ENCODE measurements around the gene S1PR5. TPM values are rescaled to one million over a fixed set of nuclear protein-coding genes. Genes with fewer than 3 reads are reported as not detected.
A peak's percentile ranks its signal among the peaks of the same experiment; 100 is the strongest.
"Not testable (repeated sequence)": the region's sequence is repeated elsewhere in the genome, so short reads cannot be mapped to it uniquely, and the experiment has no call there.

The S1PR5 gene
- total RNA-seq, 1 experiment from 2014 or later, result 0.41 TPM

DNA sequence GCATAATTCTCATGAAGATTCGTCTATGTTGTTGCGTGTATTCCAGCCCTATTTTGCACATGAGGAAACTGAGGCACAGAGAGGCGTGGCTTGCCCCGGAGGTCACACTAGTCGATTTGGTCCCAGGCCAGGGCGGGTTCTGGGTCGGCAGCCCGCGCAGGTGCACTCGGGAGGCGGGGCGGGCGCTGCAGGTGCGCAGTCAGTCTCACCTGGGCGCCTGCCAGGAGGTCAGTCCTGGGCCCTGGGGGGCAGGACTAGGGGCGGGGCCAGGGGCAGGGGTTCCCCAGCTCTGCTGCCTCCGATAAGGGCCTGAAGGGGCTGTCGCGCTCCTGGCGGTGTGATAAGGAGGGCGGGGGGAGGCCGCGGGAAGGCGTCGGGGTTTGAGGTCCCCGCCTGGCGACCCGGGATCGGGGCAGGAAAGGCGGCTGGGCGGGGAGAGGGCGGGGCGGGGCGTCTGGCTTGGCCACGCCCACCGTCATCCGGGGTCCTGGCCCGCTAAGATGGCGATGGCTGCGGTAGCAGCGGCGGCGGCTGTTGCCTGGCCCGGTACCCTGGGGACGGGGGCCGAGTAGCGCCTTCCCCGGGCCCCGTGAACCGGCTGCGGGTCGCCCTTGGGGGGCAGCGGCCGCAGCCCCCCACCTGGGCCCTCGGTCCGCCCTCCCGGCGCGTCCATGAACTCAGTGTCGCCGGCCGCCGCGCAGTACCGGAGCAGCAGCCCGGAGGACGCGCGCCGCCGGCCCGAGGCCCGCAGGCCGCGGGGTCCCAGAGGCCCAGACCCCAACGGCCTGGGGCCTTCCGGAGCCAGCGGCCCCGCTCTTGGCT, 26.4 kb upstream of the S1PR5 start, which contains the start of gene ATG4D:
TSS of gene ATG4D (plus strand) at position 485 of the 822 bp plus-strand sequence. CDS start at position 672, 187 bp downstream.
- intact Hi-C loops (cut with micrococcal nuclease; ENCODE audit: unreplicated experiment), result no loop called here
- ChIA-PET POLR2A (ENCODE audit: low non-redundant PET) (no interaction called here), CTCF (no interaction called here)
- H3K27me3 ChIP-seq (replicated peaks; ENCODE audit: insufficient read depth, low read depth, low read length, poor library complexity), result no peaks in the 10 kb centered on the region
- H3K4me3 ChIP-seq (ENCODE audit: low read depth, low read length, poor library complexity, severe bottlenecking), result peak within 1 kb of the TSS; percentile 95
- DNase-seq (ENCODE audit: low spot score), result peak; percentile 86
- peaks cover 6% of the 10 kb centered on the region for H3K36me3 ChIP-seq (ENCODE audit: insufficient read depth, low read length, poor library complexity, severe bottlenecking)
- H3K27ac ChIP-seq (ENCODE audit: low read depth, low read length, poor library complexity, severe bottlenecking), result peak within 1 kb of the TSS; percentile 94
- TF ChIP-seq, protein P1, sequence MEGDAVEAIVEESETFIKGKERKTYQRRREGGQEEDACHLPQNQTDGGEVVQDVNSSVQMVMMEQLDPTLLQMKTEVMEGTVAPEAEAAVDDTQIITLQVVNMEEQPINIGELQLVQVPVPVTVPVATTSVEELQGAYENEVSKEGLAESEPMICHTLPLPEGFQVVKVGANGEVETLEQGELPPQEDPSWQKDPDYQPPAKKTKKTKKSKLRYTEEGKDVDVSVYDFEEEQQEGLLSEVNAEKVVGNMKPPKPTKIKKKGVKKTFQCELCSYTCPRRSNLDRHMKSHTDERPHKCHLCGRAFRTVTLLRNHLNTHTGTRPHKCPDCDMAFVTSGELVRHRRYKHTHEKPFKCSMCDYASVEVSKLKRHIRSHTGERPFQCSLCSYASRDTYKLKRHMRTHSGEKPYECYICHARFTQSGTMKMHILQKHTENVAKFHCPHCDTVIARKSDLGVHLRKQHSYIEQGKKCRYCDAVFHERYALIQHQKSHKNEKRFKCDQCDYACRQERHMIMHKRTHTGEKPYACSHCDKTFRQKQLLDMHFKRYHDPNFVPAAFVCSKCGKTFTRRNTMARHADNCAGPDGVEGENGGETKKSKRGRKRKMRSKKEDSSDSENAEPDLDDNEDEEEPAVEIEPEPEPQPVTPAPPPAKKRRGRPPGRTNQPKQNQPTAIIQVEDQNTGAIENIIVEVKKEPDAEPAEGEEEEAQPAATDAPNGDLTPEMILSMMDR (conservative IDR thresholded peaks at IDR 0.05; ENCODE audit: low read depth, low read length), result no peak
- TF ChIP-seq EZH2 (IDR thresholded peaks at IDR 0.05; ENCODE audit: borderline replicate concordance, low read depth, low read length, poor library complexity, severe bottlenecking), result no peak
- peaks cover 12% of the 10 kb centered on the region for H3K4me1 ChIP-seq (ENCODE audit: insufficient read depth, low read length, poor library complexity, severe bottlenecking)
- no TSS peak for BruUV-seq (replicated peaks)
- no peaks in the 10 kb centered on the region for H3K9me3 ChIP-seq (ENCODE audit: low read depth, low read length, poor library complexity, severe bottlenecking)

DNA sequence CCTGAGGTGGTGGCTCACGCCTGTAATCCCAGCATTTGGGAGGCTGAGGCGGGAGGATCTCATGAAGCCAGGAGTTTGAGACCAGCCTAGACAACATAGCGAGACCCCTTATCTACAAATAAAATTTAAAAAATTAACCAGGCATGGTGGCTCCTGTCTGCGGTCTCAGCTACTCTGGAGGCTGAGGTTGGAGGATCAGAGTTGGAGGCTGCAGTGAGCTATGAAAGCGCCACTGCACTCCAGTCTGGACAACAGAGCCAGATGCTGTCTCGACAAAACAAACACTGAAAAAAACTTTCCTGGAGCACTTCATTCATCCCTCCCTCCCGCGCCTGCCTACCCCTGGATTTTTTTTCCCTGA, 25.8 kb upstream of the S1PR5 start:
- ChIA-PET CTCF (no interaction called here), POLR2A (ENCODE audit: low non-redundant PET) (interaction anchor here (0.6 kb wide), 2 partner anchors 8 to 303 kb away, joined by 3 read pairs; no protein-coding TSS in a partner anchor)
- Histone ChIP-seq H3K27ac (ENCODE audit: low read depth, low read length, poor library complexity, severe bottlenecking) (no peak overlapping the region), H3K9me3 (ENCODE audit: low read depth, low read length, poor library complexity, severe bottlenecking) (no peaks in the 10 kb centered on the region), H3K4me1 (ENCODE audit: insufficient read depth, low read length, poor library complexity, severe bottlenecking) (peaks cover 12% of the 10 kb centered on the region), H3K4me3 (ENCODE audit: low read depth, low read length, poor library complexity, severe bottlenecking) (peak overlapping the region; percentile 95), H3K36me3 (ENCODE audit: insufficient read depth, low read length, poor library complexity, severe bottlenecking) (peaks cover 3% of the 10 kb centered on the region), H3K27me3 (replicated peaks; ENCODE audit: insufficient read depth, low read depth, low read length, poor library complexity) (no peaks in the 10 kb centered on the region)
- DNase-seq (ENCODE audit: low spot score), result no peak
- intact Hi-C loops (cut with micrococcal nuclease; ENCODE audit: unreplicated experiment), result no loop called here
- BruUV-seq (replicated peaks), result no TSS peak
- TF ChIP-seq EZH2 (IDR thresholded peaks at IDR 0.05; ENCODE audit: borderline replicate concordance, low read depth, low read length, poor library complexity, severe bottlenecking), result no peak
- TF ChIP-seq, protein P1 (conservative IDR thresholded peaks at IDR 0.05; ENCODE audit: low read depth, low read length), result no peak

DNA sequence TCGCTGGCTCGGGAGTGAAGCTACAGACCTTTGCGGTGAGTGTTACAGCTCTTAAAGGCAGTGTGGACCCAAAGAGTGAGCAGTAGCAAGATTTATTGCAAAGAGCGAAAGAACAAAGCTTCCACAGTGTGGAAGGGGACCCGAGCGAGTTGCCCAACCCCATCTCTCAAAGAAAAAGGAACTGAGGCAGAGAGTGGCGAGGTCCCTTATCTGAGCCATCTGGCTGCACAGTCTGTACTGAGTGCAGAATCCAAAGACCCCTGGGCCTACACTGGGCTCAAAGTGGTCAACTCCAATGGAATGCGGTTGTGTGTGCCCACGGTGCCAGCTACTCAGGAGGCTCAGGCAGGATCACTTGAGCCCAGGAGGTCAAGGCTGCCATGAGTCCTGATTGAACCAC, 21.8 kb upstream of the S1PR5 start:
- H3K4me3 ChIP-seq (ENCODE audit: low read depth, low read length, poor library complexity, severe bottlenecking); CTCF ChIA-PET; intact Hi-C loops (cut with micrococcal nuclease; ENCODE audit: unreplicated experiment); H3K9me3 ChIP-seq (ENCODE audit: low read depth, low read length, poor library complexity, severe bottlenecking); POLR2A ChIA-PET (ENCODE audit: low non-redundant PET); H3K27me3 ChIP-seq (replicated peaks; ENCODE audit: insufficient read depth, low read depth, low read length, poor library complexity); H3K27ac ChIP-seq (ENCODE audit: low read depth, low read length, poor library complexity, severe bottlenecking); BruUV-seq (replicated peaks); DNase-seq (ENCODE audit: low spot score); H3K36me3 ChIP-seq (ENCODE audit: insufficient read depth, low read length, poor library complexity, severe bottlenecking); H3K4me1 ChIP-seq (ENCODE audit: insufficient read depth, low read length, poor library complexity, severe bottlenecking): not testable (repeated sequence)

All from A673 (cell line).